Measurements from ENCODE around the gene RNF10.

The RNF10 gene

GRCh38 chr12:120544691-120545090, 10.5 kb downstream of the RNF10 start:
- Histone ChIP-seq H3K4me1 (ENCODE audit: low read length) (no peaks in the 10 kb centered on the region), H3K27me3 (ENCODE audit: low read depth, low read length) (no peaks in the 10 kb centered on the region), H3K4me3 (ENCODE audit: low read length) (no peak overlapping the region), H3K9me3 (ENCODE audit: insufficient read depth, low read length) (no peaks in the 10 kb centered on the region), H3K79me2 (ENCODE audit: low read length) (peaks cover 90% of the 10 kb centered on the region), H3K27ac (ENCODE audit: low read length) (no peak overlapping the region), H2AFZ (ENCODE audit: low read depth, low read length) (no peak overlapping the region), H3K36me3 (replicated peaks; ENCODE audit: low read depth, low read length) (peaks cover 45% of the 10 kb centered on the region), H4K20me1 (ENCODE audit: insufficient read depth, low read length) (peaks cover 49% of the 10 kb centered on the region), H3K4me2 (ENCODE audit: low read length) (no peak overlapping the region), H3K9ac (ENCODE audit: low read length) (no peak overlapping the region)
- TF ChIP-seq CTCF (IDR thresholded peaks at IDR 0.05; ENCODE audit: low read depth, low read length) = no peak
- no peak for TF ChIP-seq EZH2phosphoT487 (IDR thresholded peaks at IDR 0.05; ENCODE audit: low read depth)

GRCh38 chr12:120546050-120546386, 11.9 kb downstream of the RNF10 start:
- H3K79me2 ChIP-seq (ENCODE audit: low read length) = peaks cover 83% of the 10 kb centered on the region
- H3K9ac ChIP-seq (ENCODE audit: low read length) = no peak overlapping the region
- peaks cover 43% of the 10 kb centered on the region for H4K20me1 ChIP-seq (ENCODE audit: insufficient read depth, low read length)
- no peak overlapping the region for H3K4me3 ChIP-seq (ENCODE audit: low read length)
- no peak for TF ChIP-seq CTCF (IDR thresholded peaks at IDR 0.05; ENCODE audit: low read depth, low read length)
- no peak for TF ChIP-seq EZH2phosphoT487 (IDR thresholded peaks at IDR 0.05; ENCODE audit: low read depth)
- no peak overlapping the region for H3K27ac ChIP-seq (ENCODE audit: low read length)
- no peak overlapping the region for H3K4me2 ChIP-seq (ENCODE audit: low read length)
- H3K9me3 ChIP-seq (ENCODE audit: insufficient read depth, low read length) = no peaks in the 10 kb centered on the region
- no peaks in the 10 kb centered on the region for H3K27me3 ChIP-seq (ENCODE audit: low read depth, low read length)
- peaks cover 38% of the 10 kb centered on the region for H3K36me3 ChIP-seq (replicated peaks; ENCODE audit: low read depth, low read length)
- no peak overlapping the region for H2AFZ ChIP-seq (ENCODE audit: low read depth, low read length)
- H3K4me1 ChIP-seq (ENCODE audit: low read length) = no peaks in the 10 kb centered on the region

- no peaks in the 10 kb centered on the region for H3K9me3 ChIP-seq (ENCODE audit: insufficient read depth, low read length)
- H3K9ac ChIP-seq (ENCODE audit: low read length) = no peak overlapping the region
- H2AFZ ChIP-seq (ENCODE audit: low read depth, low read length) = no peak overlapping the region
- peaks cover 9% of the 10 kb centered on the region; the same call in 1 of the 2 replicates for H3K79me2 ChIP-seq (ENCODE audit: low read length)
- H3K4me3 ChIP-seq (ENCODE audit: low read length) = no peak overlapping the region
- H3K27me3 ChIP-seq (ENCODE audit: low read depth, low read length) = no peaks in the 10 kb centered on the region
- peaks cover 27% of the 10 kb centered on the region for H3K36me3 ChIP-seq (replicated peaks; ENCODE audit: low read depth, low read length)
- H3K4me2 ChIP-seq (ENCODE audit: low read length) = no peak overlapping the region
- H3K27ac ChIP-seq (ENCODE audit: low read length) = no peak overlapping the region
- no peaks in the 10 kb centered on the region for H4K20me1 ChIP-seq (ENCODE audit: insufficient read depth, low read length)
- H3K4me1 ChIP-seq (ENCODE audit: low read length) = no peaks in the 10 kb centered on the region
- TF ChIP-seq CTCF (IDR thresholded peaks at IDR 0.05; ENCODE audit: low read depth, low read length) (no peak), EZH2phosphoT487 (IDR thresholded peaks at IDR 0.05; ENCODE audit: low read depth) (no peak)
Measured at GRCh38 chr12:120554678-120555077, 20.5 kb downstream of the RNF10 start.

GRCh38 chr12:120557589-120557988, 23.4 kb downstream of the RNF10 start:
- Histone ChIP-seq H2AFZ (ENCODE audit: low read depth, low read length) (no peak overlapping the region), H3K9me3 (ENCODE audit: insufficient read depth, low read length) (no peaks in the 10 kb centered on the region), H3K27ac (ENCODE audit: low read length) (no peak overlapping the region), H3K79me2 (ENCODE audit: low read length) (no peaks in the 10 kb centered on the region), H3K4me2 (ENCODE audit: low read length) (no peak overlapping the region), H3K36me3 (replicated peaks; ENCODE audit: low read depth, low read length) (peaks cover 40% of the 10 kb centered on the region), H3K4me1 (ENCODE audit: low read length) (no peaks in the 10 kb centered on the region), H4K20me1 (ENCODE audit: insufficient read depth, low read length) (no peaks in the 10 kb centered on the region), H3K27me3 (ENCODE audit: low read depth, low read length) (no peaks in the 10 kb centered on the region), H3K4me3 (ENCODE audit: low read length) (no peak overlapping the region), H3K9ac (ENCODE audit: low read length) (no peak overlapping the region)
- TF ChIP-seq EZH2phosphoT487 (IDR thresholded peaks at IDR 0.05; ENCODE audit: low read depth) = no peak
- TF ChIP-seq CTCF (IDR thresholded peaks at IDR 0.05; ENCODE audit: low read depth, low read length) = no peak
